Panc1 (cell line): Measurements from ENCODE around the gene WAC. TPM values are rescaled to one million over a fixed set of nuclear protein-coding genes. Genes with fewer than 3 reads are reported as not detected.

Experiments used
- ATAC-seq: fragments of 200-7000 bp; cut with Tn5 transposase; 2 replicates; pipeline ENCODE4 v1.9.1; 2020; ENCODE audit warnings: mild to moderate bottlenecking, moderate library complexity
- BruUV-seq: library from RNA; stranded (reverse); fragments of 400-500 nt; replicated peaks from 2 replicates; lab custom pipeline; 2021; lab: Mats Ljungman, UMichigan
- CTCF ChIA-PET: fragments of 300-600 bp; sonication (Branson Sonifier 250); formaldehyde crosslinking; loops from one replicate; lab custom pipeline; 2022; ENCODE audit warnings: antibody characterized with exemption; lab: Charles Lee
- POLR2A ChIA-PET: fragments of 300-600 bp; sonication (Branson Sonifier 250); formaldehyde crosslinking; loops from one replicate; lab custom pipeline; 2022; ENCODE audit warnings: antibody characterized with exemption; lab: Charles Lee
- DNase-seq: peaks from one replicate; pipeline ENCODE4 v3.0.0-alpha.2; 2010; ENCODE audit warnings: low read depth, low spot score
- H3K27ac ChIP-seq: 2 replicates; pipeline ENCODE4 v1.5.1; 2011; ENCODE audit warnings: mild to moderate bottlenecking, low read length, inconsistent platforms
- H3K27me3 ChIP-seq: fragments of 200-500 bp; sonication (Bioruptor generic); 2 replicates; pipeline ENCODE4 v1.6.0; 2014; ENCODE audit warnings: low read length, inconsistent platforms; ENCODE audit not compliant: control insufficient read depth, insufficient read depth
- H3K36me3 ChIP-seq: fragments of 200-500 bp; sonication (Bioruptor generic); 2 replicates; pipeline ENCODE4 v1.5.1; 2014; ENCODE audit warnings: inconsistent platforms, mild to moderate bottlenecking, low read length, moderate library complexity; ENCODE audit not compliant: control insufficient read depth, insufficient read depth
- H3K4me1 ChIP-seq: 2 replicates; pipeline ENCODE4 v1.5.1; 2011; ENCODE audit warnings: inconsistent platforms, mild to moderate bottlenecking, low read length, moderate library complexity; ENCODE audit not compliant: control insufficient read depth, insufficient read depth
- H3K4me3 ChIP-seq, 2 experiments: 2 replicates each; pipeline ENCODE4 v1.5.1; 2011 to 2012; ENCODE audit warnings: low read depth in 2 of 2, low read length in 2 of 2, mild to moderate bottlenecking in 2 of 2, inconsistent platforms in 1 of 2, moderate library complexity in 1 of 2
- H3K9me3 ChIP-seq: fragments of 200-500 bp; sonication (Bioruptor generic); 2 replicates; pipeline ENCODE4 v1.5.1; 2014; ENCODE audit warnings: low read depth, mild to moderate bottlenecking, inconsistent platforms, low read length, moderate library complexity; ENCODE audit not compliant: control insufficient read depth, insufficient read depth
- CTCF ChIP-seq: fragments of 450-650 bp; IDR thresholded peaks from 2 replicates; pipeline ENCODE4 v1.5.1; 2017; ENCODE audit warnings: mild to moderate bottlenecking
- POLR2AphosphoS5 ChIP-seq: IDR thresholded peaks from 2 replicates; pipeline ENCODE4 v1.6.1; 2012; ENCODE audit warnings: mild to moderate bottlenecking, low read depth, low read length, moderate library complexity
- REST ChIP-seq, 2 experiments: IDR thresholded peaks; 2 replicates each; pipeline ENCODE4 v1.6.1; 2011 to 2012; ENCODE audit warnings: low read depth in 2 of 2, control low read depth in 1 of 2, low read length in 1 of 2, mild to moderate bottlenecking in 1 of 2, moderate library complexity in 1 of 2; ENCODE audit not compliant: insufficient read depth in 1 of 2
- SIN3A ChIP-seq: IDR thresholded peaks from 2 replicates; pipeline ENCODE4 v1.6.1; 2012; ENCODE audit warnings: low read depth, mild to moderate bottlenecking, low read length, moderate library complexity, borderline replicate concordance; ENCODE audit not compliant: insufficient read depth
- TCF7L2 ChIP-seq: IDR thresholded peaks from 2 replicates; pipeline ENCODE4 v1.6.1; 2011; ENCODE audit warnings: mild to moderate bottlenecking, low read depth, low read length, inconsistent platforms
- in situ Hi-C: cut with HindIII; loops from 2 replicates; pipeline ENCODE4 v1.10.0; 2016; ENCODE audit warnings: low sequenced_read_pairs, low pct_unique_long_range_greater_than_20kb
- intact Hi-C: fragments of 100-400 bp; cut with micrococcal nuclease; formaldehyde crosslinking; loops from one replicate; pipeline ENCODE4 v1.10.0; 2022; ENCODE audit not compliant: unreplicated experiment
- total RNA-seq: library from RNA; stranded (reverse); gene quantifications from one replicate; pipeline ENCODE4 v1.2.1, GENCODE V29; 2021; ENCODE audit not compliant: unreplicated experiment

Gene WAC
- total RNA-seq, 1 experiment from 2014 or later, result 70.7 TPM

GRCh38 chr10:28560617-28561016 is 27.7 kb downstream of the WAC start:
- CTCF ChIA-PET, result no interaction called here
- Histone ChIP-seq H3K36me3 (peaks cover 13% of the 10 kb centered on the region; the same call in 1 of the 2 replicates), H3K4me1 (no peaks in the 10 kb centered on the region; the same call in 1 of the 2 replicates), H3K4me3 (no peak overlapping the region), H3K9me3 (no peaks in the 10 kb centered on the region), H3K27ac (no peak overlapping the region), H3K27me3 (no peaks in the 10 kb centered on the region)
- in situ Hi-C loops (no loop called here), intact Hi-C loops (no loop called here)
- TF ChIP-seq CTCF (no peak), SIN3A (no peak), REST (IDR thresholded peaks at IDR 0.05; ENCODE audit: insufficient read depth in 1 of 2, low read depth in 2 of 2, low read length in 1 of 2) (no peak), TCF7L2 (no peak), POLR2AphosphoS5 (no peak)
- POLR2A ChIA-PET, result no interaction called here
- no peak for DNase-seq
- no peak for ATAC-seq
- BruUV-seq, result no TSS peak

- no peak overlapping the region for H3K27ac ChIP-seq
- H3K27me3 ChIP-seq, result no peaks in the 10 kb centered on the region
- no peak overlapping the region for H3K4me3 ChIP-seq
- no peak for DNase-seq
- H3K36me3 ChIP-seq, result peaks cover 15% of the 10 kb centered on the region; the same call in 1 of the 2 replicates
- ATAC-seq, result no peak
- ChIA-PET CTCF (no interaction called here), POLR2A (no interaction called here)
- intact Hi-C loops, result no loop called here
- in situ Hi-C loops, result no loop called here
- no peaks in the 10 kb centered on the region; the same call in 1 of the 2 replicates for H3K4me1 ChIP-seq
- no peaks in the 10 kb centered on the region for H3K9me3 ChIP-seq
- BruUV-seq, result no TSS peak
- TF ChIP-seq REST (IDR thresholded peaks at IDR 0.05; ENCODE audit: insufficient read depth in 1 of 2, low read depth in 2 of 2, low read length in 1 of 2), result no peak
- no peak for TF ChIP-seq TCF7L2
- no peak for TF ChIP-seq CTCF
- TF ChIP-seq POLR2AphosphoS5, result no peak
- no peak for TF ChIP-seq SIN3A
Observed at GRCh38 chr10:28561531-28561930, 28.6 kb downstream of the WAC start.
